Endothelial cell (in vitro differentiated cells): ENCODE data around the gene ASB8. TPM values are rescaled to one million over a fixed set of nuclear protein-coding genes. Genes with fewer than 3 reads are reported as not detected.

ENCODE experiments used
- DNase-seq: peaks from one replicate; pipeline ENCODE4 v3.0.0; 2021; ENCODE audit warnings: low spot score
- H3K27ac Mint-ChIP-seq: one replicate; pipeline ENCODE4 v1.8.0; 2021; ENCODE audit warnings: mixed read lengths, inconsistent platforms; ENCODE audit not compliant: unreplicated experiment
- H3K27me3 Mint-ChIP-seq: one replicate; pipeline ENCODE4 v1.8.0; 2021; ENCODE audit warnings: mild to moderate bottlenecking, moderate library complexity, mixed read lengths, inconsistent platforms; ENCODE audit not compliant: unreplicated experiment
- H3K36me3 Mint-ChIP-seq: one replicate; pipeline ENCODE4 v1.8.0; 2021; ENCODE audit warnings: mild to moderate bottlenecking, low read depth, mixed read lengths, inconsistent platforms; ENCODE audit not compliant: unreplicated experiment
- H3K4me1 Mint-ChIP-seq: one replicate; pipeline ENCODE4 v1.8.0; 2021; ENCODE audit warnings: mild to moderate bottlenecking, mixed read lengths, inconsistent platforms; ENCODE audit not compliant: unreplicated experiment
- H3K4me3 Mint-ChIP-seq: one replicate; pipeline ENCODE4 v1.8.0; 2021; ENCODE audit warnings: mild to moderate bottlenecking, mixed read lengths, inconsistent platforms; ENCODE audit not compliant: unreplicated experiment
- H3K9me3 Mint-ChIP-seq: one replicate; pipeline ENCODE4 v1.8.0; 2021; ENCODE audit warnings: mixed read lengths, inconsistent platforms; ENCODE audit not compliant: unreplicated experiment
- total RNA-seq: library from RNA; stranded (reverse); fragmentation: NEBNext Ultra II Directional; extraction: Animal tissue kit (Norgen Biotek cat#: 25700); gene quantifications from one replicate; pipeline ENCODE4 v1.2.1, GENCODE V29; 2021; ENCODE audit not compliant: unreplicated experiment
- TF ChIP-seq, protein P1 (sequence below): fragments of 200-600 bp; sonication (generic); IDR thresholded peaks from one replicate; pipeline ENCODE4 v1.5.0; 2021; ENCODE audit warnings: antibody characterized with exemption; ENCODE audit not compliant: unreplicated experiment

Gene ASB8
- total RNA-seq, 1 donor from 2014 or later, result 25.6 TPM

DNA sequence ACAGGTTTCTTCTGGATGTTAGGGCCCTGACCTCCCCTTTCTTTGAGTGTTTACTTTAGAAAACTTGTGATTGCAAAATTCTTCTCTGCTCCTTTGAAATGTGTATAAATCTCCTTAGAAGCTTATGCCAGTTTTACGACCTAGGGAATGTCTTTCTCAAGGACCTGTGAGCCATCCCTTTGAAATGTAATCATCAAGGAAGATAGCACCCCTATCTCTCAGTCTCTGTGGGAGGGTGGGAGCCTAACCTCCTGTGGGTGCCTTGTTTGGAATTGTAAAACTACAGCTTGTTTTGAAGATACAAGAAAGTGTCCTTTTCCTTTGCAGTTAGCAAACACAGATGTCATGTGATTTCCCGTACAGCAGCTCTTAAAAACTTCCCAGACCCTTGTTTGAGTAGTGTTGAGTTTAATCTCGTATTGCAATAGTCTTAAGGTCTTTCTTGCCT, 42.5 kb upstream of the ASB8 start:
- DNase-seq, result no peak
- Mint-ChIP-seq H3K4me3 (no peak overlapping the region), H3K4me1 (peaks cover 20% of the 10 kb centered on the region), H3K27ac (no peak overlapping the region), H3K27me3 (peaks cover 8% of the 10 kb centered on the region), H3K36me3 (peaks cover 25% of the 10 kb centered on the region), H3K9me3 (peaks cover 27% of the 10 kb centered on the region)
- TF ChIP-seq, protein P1, sequence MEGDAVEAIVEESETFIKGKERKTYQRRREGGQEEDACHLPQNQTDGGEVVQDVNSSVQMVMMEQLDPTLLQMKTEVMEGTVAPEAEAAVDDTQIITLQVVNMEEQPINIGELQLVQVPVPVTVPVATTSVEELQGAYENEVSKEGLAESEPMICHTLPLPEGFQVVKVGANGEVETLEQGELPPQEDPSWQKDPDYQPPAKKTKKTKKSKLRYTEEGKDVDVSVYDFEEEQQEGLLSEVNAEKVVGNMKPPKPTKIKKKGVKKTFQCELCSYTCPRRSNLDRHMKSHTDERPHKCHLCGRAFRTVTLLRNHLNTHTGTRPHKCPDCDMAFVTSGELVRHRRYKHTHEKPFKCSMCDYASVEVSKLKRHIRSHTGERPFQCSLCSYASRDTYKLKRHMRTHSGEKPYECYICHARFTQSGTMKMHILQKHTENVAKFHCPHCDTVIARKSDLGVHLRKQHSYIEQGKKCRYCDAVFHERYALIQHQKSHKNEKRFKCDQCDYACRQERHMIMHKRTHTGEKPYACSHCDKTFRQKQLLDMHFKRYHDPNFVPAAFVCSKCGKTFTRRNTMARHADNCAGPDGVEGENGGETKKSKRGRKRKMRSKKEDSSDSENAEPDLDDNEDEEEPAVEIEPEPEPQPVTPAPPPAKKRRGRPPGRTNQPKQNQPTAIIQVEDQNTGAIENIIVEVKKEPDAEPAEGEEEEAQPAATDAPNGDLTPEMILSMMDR, result no peak

DNA sequence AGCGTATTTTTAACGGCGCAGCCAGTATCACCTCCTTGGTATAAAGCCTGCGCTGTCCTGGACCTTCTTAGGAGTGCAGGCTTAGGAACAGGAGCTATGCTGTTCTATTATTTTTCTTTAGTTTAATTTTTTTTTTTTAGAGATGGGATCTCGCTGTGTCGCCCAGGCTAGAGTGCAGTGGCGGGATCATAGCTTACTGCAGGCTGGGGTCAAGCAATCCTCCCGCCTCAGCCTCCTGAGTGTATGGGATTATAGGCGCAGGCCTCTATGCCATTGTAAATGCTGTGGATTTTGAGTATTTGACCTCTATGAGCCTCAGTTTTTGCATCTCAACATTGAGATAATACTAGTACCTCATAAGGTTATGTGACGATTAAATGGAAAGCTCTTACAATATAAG, 41.7 kb upstream of the ASB8 start:
- H3K36me3 Mint-ChIP-seq, result peaks cover 22% of the 10 kb centered on the region
- TF ChIP-seq, protein P1, result no peak
- H3K4me3 Mint-ChIP-seq, result peak overlapping the region; percentile 92
- no peak for DNase-seq
- peaks cover 22% of the 10 kb centered on the region for H3K9me3 Mint-ChIP-seq
- H3K27ac Mint-ChIP-seq, result peak overlapping the region; percentile 92
- peaks cover 27% of the 10 kb centered on the region for H3K4me1 Mint-ChIP-seq
- H3K27me3 Mint-ChIP-seq, result peaks cover 8% of the 10 kb centered on the region

DNA sequence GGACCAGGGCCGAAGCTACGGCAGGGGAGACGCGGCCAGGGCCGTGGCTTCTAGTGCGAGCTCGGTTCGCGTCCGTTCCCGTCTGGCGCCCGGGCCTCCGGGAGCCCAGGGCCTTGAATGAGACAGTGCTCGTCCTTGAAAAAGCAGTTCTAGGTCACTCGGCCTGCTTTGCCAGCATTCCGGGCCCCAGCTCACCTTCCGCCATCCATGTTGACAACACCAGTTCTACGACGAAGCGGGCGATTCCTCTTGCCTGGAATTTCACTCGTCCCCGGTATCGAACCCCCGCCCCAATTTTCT, 41.3 kb upstream of the ASB8 start:
- H3K4me3 Mint-ChIP-seq, result peak overlapping the region; percentile 92
- peaks cover 22% of the 10 kb centered on the region for H3K9me3 Mint-ChIP-seq
- peaks cover 29% of the 10 kb centered on the region for H3K4me1 Mint-ChIP-seq

DNA sequence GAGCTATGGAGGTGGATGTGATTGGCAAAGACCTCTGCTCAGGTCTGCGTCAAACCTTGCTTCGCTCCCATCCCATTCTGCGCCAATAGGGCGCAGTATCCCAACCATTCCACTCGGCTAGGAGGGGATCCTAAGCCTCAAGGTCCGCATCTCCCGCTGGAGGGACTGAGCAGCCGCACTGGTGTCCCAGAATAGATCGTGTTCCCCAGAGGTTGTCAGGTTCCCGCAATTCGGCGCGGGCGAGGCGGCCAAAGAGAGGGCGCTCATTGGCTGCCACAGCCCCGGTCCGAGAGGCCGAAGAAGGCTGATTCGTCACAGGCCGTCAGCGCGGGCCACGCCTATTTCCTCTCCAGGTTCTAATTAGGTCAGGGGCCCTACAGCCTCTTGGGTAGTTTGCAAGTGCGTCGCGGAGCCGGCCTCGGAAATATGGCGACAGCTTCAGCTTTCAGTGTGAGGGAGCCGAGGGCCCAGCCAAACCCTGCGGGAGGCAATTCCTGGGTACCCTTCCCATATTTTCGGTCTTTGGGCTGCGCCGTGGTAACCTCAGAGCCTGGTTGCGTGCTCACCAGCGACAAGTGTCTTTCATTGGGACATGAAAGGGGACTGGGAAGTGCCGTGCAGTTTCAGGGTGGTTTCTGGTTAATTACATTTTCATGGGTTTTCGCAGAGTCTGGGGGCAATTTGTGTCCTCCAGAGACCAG, 40.8 kb upstream of the ASB8 start:
- peak; percentile 91 for DNase-seq
- Mint-ChIP-seq H3K9me3 (peaks cover 18% of the 10 kb centered on the region), H3K27me3 (peaks cover 10% of the 10 kb centered on the region), H3K4me3 (peak overlapping the region; percentile 92), H3K4me1 (peaks cover 30% of the 10 kb centered on the region), H3K27ac (peak overlapping the region; percentile 92), H3K36me3 (peaks cover 20% of the 10 kb centered on the region)
- TF ChIP-seq, protein P1, result no peak

More for the DNA sequence above, 41.3 kb upstream of the ASB8 start:
- no peak for DNase-seq
- peak overlapping the region; percentile 92 for H3K27ac Mint-ChIP-seq
- H3K27me3 Mint-ChIP-seq, result peaks cover 8% of the 10 kb centered on the region
- TF ChIP-seq, protein P1, result no peak
- H3K36me3 Mint-ChIP-seq, result peaks cover 22% of the 10 kb centered on the region

DNA sequence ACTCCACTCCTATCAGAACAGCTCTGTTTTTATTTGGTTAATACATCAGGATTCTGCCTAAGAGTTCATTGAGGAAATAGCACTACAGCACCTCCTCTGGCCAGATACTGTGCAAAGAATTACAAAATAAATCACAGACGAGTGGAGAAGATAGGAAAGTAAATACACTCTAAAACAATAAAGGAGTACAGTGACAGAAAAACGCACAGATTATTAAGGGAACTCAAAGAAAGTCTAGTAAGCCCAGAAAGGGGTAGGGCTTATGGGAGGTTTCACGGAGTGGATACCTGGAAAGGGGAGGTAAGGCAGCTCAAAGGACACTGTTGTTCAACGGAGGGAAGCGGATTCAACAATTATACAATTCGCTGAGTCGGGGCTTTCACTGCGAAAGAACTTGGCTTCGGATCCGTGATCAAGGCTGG, 40.2 kb upstream of the ASB8 start:
- peaks cover 10% of the 10 kb centered on the region for H3K27me3 Mint-ChIP-seq
- H3K4me3 Mint-ChIP-seq, result peak overlapping the region; percentile 92
- TF ChIP-seq, protein P1, result no peak
- peak overlapping the region; percentile 92 for H3K27ac Mint-ChIP-seq
- peaks cover 13% of the 10 kb centered on the region for H3K9me3 Mint-ChIP-seq
- H3K36me3 Mint-ChIP-seq, result peaks cover 16% of the 10 kb centered on the region
- no peak for DNase-seq
- H3K4me1 Mint-ChIP-seq, result peaks cover 30% of the 10 kb centered on the region
